H9 (cell line): Measurements from ENCODE around the gene WSB2. TPM values are rescaled to one million over a fixed set of nuclear protein-coding genes. Genes with fewer than 3 reads are reported as not detected.

Experiments
- DNase-seq: peaks from one replicate; pipeline ENCODE4 v3.0.0-alpha.2; 2017
- H2AFZ ChIP-seq: one replicate; pipeline ENCODE4 v1.6.1; 2013; ENCODE audit warnings: mild to moderate bottlenecking, low read length, control low read depth, moderate library complexity
- H2AK5ac ChIP-seq: 2 replicates; pipeline ENCODE4 v1.6.1; 2013; ENCODE audit warnings: low read length, control low read depth, mixed read lengths; ENCODE audit not compliant: insufficient read length
- H2BK120ac ChIP-seq: one replicate; pipeline ENCODE4 v1.6.1; 2013; ENCODE audit warnings: low read depth, mild to moderate bottlenecking, low read length, control low read depth, inconsistent platforms; ENCODE audit not compliant: poor library complexity, severe bottlenecking
- H2BK12ac ChIP-seq: 2 replicates; pipeline ENCODE4 v1.6.1; 2013; ENCODE audit warnings: low read length, control low read depth, mixed read lengths, low read depth; ENCODE audit not compliant: insufficient read length
- H2BK15ac ChIP-seq: 2 replicates; pipeline ENCODE4 v1.6.1; 2013; ENCODE audit warnings: low read depth, low read length, control low read depth
- H2BK20ac ChIP-seq: one replicate; pipeline ENCODE4 v1.6.1; 2013; ENCODE audit warnings: low read depth, mild to moderate bottlenecking, low read length, control low read depth, inconsistent platforms; ENCODE audit not compliant: poor library complexity, severe bottlenecking
- H2BK5ac ChIP-seq: 2 replicates; pipeline ENCODE4 v1.6.1; 2013; ENCODE audit warnings: low read length, control low read depth, mixed read lengths; ENCODE audit not compliant: insufficient read length
- H3K14ac ChIP-seq: 2 replicates; pipeline ENCODE4 v1.6.1; 2013; ENCODE audit warnings: low read length, control low read depth; ENCODE audit not compliant: insufficient read depth
- H3K18ac ChIP-seq: 2 replicates; pipeline ENCODE4 v1.6.1; 2013; ENCODE audit warnings: low read depth, mild to moderate bottlenecking, mixed read lengths, low read length, control low read depth; ENCODE audit not compliant: insufficient read length
- H3K23ac ChIP-seq: 2 replicates; pipeline ENCODE4 v1.6.1; 2013; ENCODE audit warnings: low read length, control low read depth, mixed read lengths, low read depth; ENCODE audit not compliant: insufficient read length
- H3K23me2 ChIP-seq: 2 replicates; pipeline ENCODE4 v1.6.1; 2013; ENCODE audit warnings: low read depth, mild to moderate bottlenecking, mixed read lengths, low read length, control low read depth; ENCODE audit not compliant: insufficient read length, poor library complexity, severe bottlenecking
- H3K27ac ChIP-seq: 2 replicates; pipeline ENCODE4 v1.5.1; 2013; ENCODE audit warnings: low read length, control low read depth, mixed read lengths, low read depth; ENCODE audit not compliant: insufficient read length
- H3K27me3 ChIP-seq: 2 replicates; pipeline ENCODE4 v1.6.1; 2013; ENCODE audit warnings: low read length, control low read depth, inconsistent platforms; ENCODE audit not compliant: insufficient read depth
- H3K4ac ChIP-seq: 2 replicates; pipeline ENCODE4 v1.6.1; 2013; ENCODE audit warnings: low read depth, mild to moderate bottlenecking, control low read depth, inconsistent platforms, low read length, moderate library complexity
- H3K4me1 ChIP-seq: 2 replicates; pipeline ENCODE4 v1.6.1; 2013; ENCODE audit warnings: low read length, control low read depth, inconsistent platforms; ENCODE audit not compliant: insufficient read depth
- H3K4me2 ChIP-seq: 2 replicates; pipeline ENCODE4 v1.6.1; 2013; ENCODE audit warnings: low read length, control low read depth, mixed read lengths; ENCODE audit not compliant: insufficient read length, insufficient read depth
- H3K56ac ChIP-seq: 2 replicates; pipeline ENCODE4 v1.6.1; 2013; ENCODE audit warnings: low read depth, mild to moderate bottlenecking, mixed read lengths, low read length, control low read depth; ENCODE audit not compliant: insufficient read length
- H3K79me1 ChIP-seq: 2 replicates; pipeline ENCODE4 v1.6.1; 2013; ENCODE audit warnings: low read depth, mild to moderate bottlenecking, moderate library complexity, low read length, control low read depth, inconsistent platforms; ENCODE audit not compliant: insufficient read depth, poor library complexity, severe bottlenecking
- H3K79me2 ChIP-seq: 2 replicates; pipeline ENCODE4 v1.6.1; 2013; ENCODE audit warnings: low read length, control low read depth, inconsistent platforms; ENCODE audit not compliant: insufficient read depth
- H3K9ac ChIP-seq: 2 replicates; pipeline ENCODE4 v1.6.1; 2013; ENCODE audit warnings: low read length, control low read depth, mixed read lengths; ENCODE audit not compliant: insufficient read length; ENCODE audit errors: extremely low read depth
- H3K9me3 ChIP-seq: one replicate; pipeline ENCODE4 v1.6.1; 2013; ENCODE audit warnings: low read depth, low read length, inconsistent platforms; ENCODE audit not compliant: control insufficient read depth
- H3T11ph ChIP-seq: one replicate; pipeline ENCODE4 v1.6.1; 2013; ENCODE audit warnings: mild to moderate bottlenecking, low read length, control low read depth, inconsistent platforms
- H4K20me1 ChIP-seq: one replicate; pipeline ENCODE4 v1.6.1; 2013; ENCODE audit not compliant: control insufficient read depth, insufficient read length, insufficient read depth
- H4K5ac ChIP-seq: 2 replicates; pipeline ENCODE4 v1.6.1; 2013; ENCODE audit warnings: low read depth, mild to moderate bottlenecking, mixed read lengths, low read length, control low read depth; ENCODE audit not compliant: insufficient read length
- H4K8ac ChIP-seq: replicated peaks from 2 replicates; pipeline ENCODE4 v1.6.1; 2013; ENCODE audit warnings: low read length, control low read depth, mixed read lengths, low read depth; ENCODE audit not compliant: insufficient read length
- H4K91ac ChIP-seq: 2 replicates; pipeline ENCODE4 v1.6.1; 2013; ENCODE audit warnings: low read depth, mild to moderate bottlenecking, moderate library complexity, mixed read lengths, low read length, control low read depth; ENCODE audit not compliant: insufficient read length
- H3K27ac Mint-ChIP-seq, 3 experiments: 2 replicates in 2 of 3; 3 replicates in 1 of 3; pipeline ENCODE4 v1.8.0; 2020 to 2021; ENCODE audit warnings: mixed read lengths in 3 of 3, mild to moderate bottlenecking in 1 of 3, moderate library complexity in 1 of 3
- H3K27me3 Mint-ChIP-seq: 2 replicates; pipeline ENCODE4 v1.8.0; 2021; ENCODE audit warnings: low read depth, mild to moderate bottlenecking, moderate library complexity, mixed read lengths
- H3K36me3 Mint-ChIP-seq, 3 experiments: 2 replicates in 2 of 3; 3 replicates in 1 of 3; pipeline ENCODE4 v1.8.0; 2020 to 2021; ENCODE audit warnings: low read depth in 3 of 3, mixed read lengths in 3 of 3; ENCODE audit not compliant: insufficient read depth in 1 of 3
- H3K4me1 Mint-ChIP-seq, 2 experiments: 2 replicates each; pipeline ENCODE4 v1.8.0; 2020; ENCODE audit warnings: mixed read lengths in 2 of 2
- H3K4me3 Mint-ChIP-seq, 2 experiments: 2 replicates in 1 of 2; 3 replicates in 1 of 2; pipeline ENCODE4 v1.8.0; 2020 to 2021; ENCODE audit warnings: mild to moderate bottlenecking in 2 of 2, mixed read lengths in 2 of 2, moderate library complexity in 1 of 2
- H3K9me3 Mint-ChIP-seq, 2 experiments: 2 replicates in 1 of 2; 3 replicates in 1 of 2; pipeline ENCODE4 v1.8.0; 2020; ENCODE audit warnings: mild to moderate bottlenecking in 2 of 2, mixed read lengths in 2 of 2, moderate library complexity in 1 of 2
- CTCF ChIP-seq: fragments of 200-600 bp; sonication (generic); conservative IDR thresholded peaks from 3 replicates; pipeline ENCODE4 v1.8.0; 2021; ENCODE audit warnings: antibody characterized with exemption, mild to moderate bottlenecking
- whole genome bisulfite sequencing: extraction: QIAGEN DNeasy Blood & Tissue Kit; methylation state at CpG from one replicate; pipeline ENCODE4 v1.1.7; 2013; ENCODE audit warnings: missing lambda C conversion rate, low lambda C conversion rate, mixed read lengths; ENCODE audit not compliant: insufficient read length; ENCODE audit errors: extremely low coverage; 5-methylcytosine and 5-hydroxymethylcytosine counted together
- total RNA-seq: library from RNA; stranded (reverse); gene quantifications from 2 replicates; pipeline ENCODE4 v1.2.1, GENCODE V29; 2021

The WSB2 gene
- total RNA-seq, 1 experiment from 2014 or later = 58.6 TPM

GRCh38 chr12:118102070-118102469 lies 41.1 kb upstream of the WSB2 start:
- Histone ChIP-seq H3K4me1 (peaks cover 7% of the 10 kb centered on the region; the same call in 1 of the 2 replicates), H2BK15ac (no peak overlapping the region), H3K27me3 (no peaks in the 10 kb centered on the region), H2BK120ac (no peak overlapping the region), H3K27ac (no peak overlapping the region), H3K18ac (no peak overlapping the region), H3K79me2 (peaks cover 10% of the 10 kb centered on the region; the same call in 1 of the 2 replicates), H3K4me2 (peak overlapping the region; percentile 67), H2BK5ac (no peak overlapping the region), H2AK5ac (no peak overlapping the region), H2AFZ (no peak overlapping the region), H3K23me2 (peaks cover 9% of the 10 kb centered on the region), H3K56ac (no peak overlapping the region), H3K4ac (no peak overlapping the region), H4K5ac (no peak overlapping the region), H3K14ac (no peak overlapping the region), H3K23ac (no peak overlapping the region), H4K20me1 (no peaks in the 10 kb centered on the region), H3K79me1 (peaks cover 6% of the 10 kb centered on the region), H3K9me3 (no peaks in the 10 kb centered on the region), H3T11ph (no peak overlapping the region), H2BK12ac (no peak overlapping the region), H4K8ac (no peak overlapping the region), H3K9ac (no peak overlapping the region), H4K91ac (no peak overlapping the region), H2BK20ac (no peak overlapping the region)
- Mint-ChIP-seq H3K36me3 (peaks cover 9 to 31% (median 11%) of the 10 kb centered on the region in 3 experiments; a peak in 6 of 7 replicates), H3K27ac (0 out of 7 replicates have a peak overlapping the region, but pooled peaks of 2 of the 3 experiments have one; percentile 24 to 34), H3K9me3 (no peaks in the 10 kb centered on the region), H3K4me3 (peak overlapping the region; percentile 91 to 92), H3K4me1 (peaks cover 31 to 34% of the 10 kb centered on the region in 2 experiments), H3K27me3 (no peaks in the 10 kb centered on the region)
- no CpG with 5 or more reads among the region's 6 CpGs for WGBS
- DNase-seq = peak; percentile 47
- no peak for TF ChIP-seq CTCF
